NT2/D1 (cell line): Measurements from ENCODE around the gene MAP4K1.
"Not testable (repeated sequence)": the region's sequence is repeated elsewhere in the genome, so short reads cannot be mapped to it uniquely, and the experiment has no call there.

Experiments used
- YY1 ChIP-seq: IDR thresholded peaks from 2 replicates; pipeline ENCODE4 v1.6.1; 2011; ENCODE audit not compliant: insufficient read length, insufficient read depth
- ZNF274 ChIP-seq: IDR thresholded peaks from 2 replicates; pipeline ENCODE4 v1.6.1; 2011; ENCODE audit warnings: mild to moderate bottlenecking, low read depth, low read length

- not testable (repeated sequence) for TF ChIP-seq YY1, ZNF274
Measured at GRCh38 chr19:38553239-38553638, 64.5 kb downstream of the MAP4K1 start.
